ENCODE measurements around the gene TEAD1.

TEAD1 gene

GRCh38 chr11:12835286-12835685, 161.1 kb downstream of the TEAD1 start:
- DNase-seq (ENCODE audit: low read depth) = no peak

DNA sequence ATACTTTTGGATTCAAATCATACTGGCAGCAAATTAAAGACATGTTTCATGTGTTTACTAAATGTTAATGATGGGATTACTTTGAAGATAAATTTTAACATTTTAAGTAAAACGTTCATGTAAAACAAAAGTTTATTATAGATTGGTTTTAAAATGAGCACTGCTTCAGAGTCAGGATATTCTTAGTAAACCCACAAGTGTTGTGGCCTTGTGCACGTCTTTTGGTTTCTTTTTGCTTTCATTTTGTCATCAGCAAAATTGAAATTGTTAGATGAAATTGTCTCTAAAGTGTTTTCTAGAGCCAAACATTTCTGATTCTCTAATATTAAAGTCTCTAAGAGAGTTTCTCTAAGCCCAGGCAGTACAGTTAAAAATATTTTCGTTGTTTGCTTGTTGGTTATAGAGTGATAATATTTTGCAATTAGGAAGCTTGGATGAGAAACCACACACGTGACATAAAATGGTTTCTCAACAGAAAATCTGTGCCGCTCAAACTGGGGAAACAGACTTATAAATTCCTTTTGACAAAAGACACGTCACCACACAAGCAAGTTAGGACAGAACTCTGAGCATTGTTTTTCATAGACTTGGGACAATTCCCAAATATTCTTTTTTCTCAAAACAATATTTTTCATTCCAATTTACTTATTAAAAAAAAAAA, 164.4 kb downstream of the TEAD1 start:
- no peak for DNase-seq (ENCODE audit: low read depth)

GRCh38 chr11:12840871-12841660, 166.8 kb downstream of the TEAD1 start:
- no peak for DNase-seq (ENCODE audit: low read depth)

GRCh38 chr11:12841946-12842630, 167.9 kb downstream of the TEAD1 start:
- no peak for DNase-seq (ENCODE audit: low read depth)

DNA sequence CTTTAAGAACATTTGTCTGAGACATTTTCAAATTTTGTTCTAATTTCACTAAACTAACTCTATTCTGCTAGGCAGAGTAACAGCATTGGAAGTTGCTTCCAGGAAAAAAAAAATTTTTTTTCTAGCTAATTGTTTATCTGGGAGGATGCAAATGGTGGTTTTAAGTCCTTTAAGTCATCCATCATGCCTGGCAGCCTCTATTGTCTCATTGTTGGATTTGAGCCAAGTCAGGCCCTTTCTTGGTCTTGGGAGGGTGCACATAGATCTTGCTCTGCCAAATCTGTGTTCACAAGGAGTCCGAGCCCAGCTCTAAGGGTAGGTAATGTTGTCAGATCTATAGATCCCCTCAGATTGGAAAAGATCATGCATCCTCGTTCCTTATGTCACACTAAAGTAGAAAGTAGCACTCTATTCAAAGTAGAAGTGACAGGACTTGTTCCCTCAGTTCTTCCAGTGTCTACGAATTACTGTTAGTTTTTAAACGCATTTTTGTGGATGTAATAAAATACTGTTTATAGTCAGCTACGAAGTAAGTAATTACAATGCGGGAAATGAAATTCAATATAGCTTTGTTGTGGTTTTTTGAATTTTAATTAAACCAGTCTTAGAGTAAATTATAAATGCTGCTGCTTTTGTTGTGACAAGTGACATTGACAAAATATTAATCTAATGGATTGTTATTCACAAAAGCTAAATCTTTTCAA, 168.9 kb downstream of the TEAD1 start:
- no peak for DNase-seq (ENCODE audit: low read depth)

GRCh38 chr11:12845163-12845562, 170.9 kb downstream of the TEAD1 start:
- DNase-seq (ENCODE audit: low read depth) = no peak

DNA sequence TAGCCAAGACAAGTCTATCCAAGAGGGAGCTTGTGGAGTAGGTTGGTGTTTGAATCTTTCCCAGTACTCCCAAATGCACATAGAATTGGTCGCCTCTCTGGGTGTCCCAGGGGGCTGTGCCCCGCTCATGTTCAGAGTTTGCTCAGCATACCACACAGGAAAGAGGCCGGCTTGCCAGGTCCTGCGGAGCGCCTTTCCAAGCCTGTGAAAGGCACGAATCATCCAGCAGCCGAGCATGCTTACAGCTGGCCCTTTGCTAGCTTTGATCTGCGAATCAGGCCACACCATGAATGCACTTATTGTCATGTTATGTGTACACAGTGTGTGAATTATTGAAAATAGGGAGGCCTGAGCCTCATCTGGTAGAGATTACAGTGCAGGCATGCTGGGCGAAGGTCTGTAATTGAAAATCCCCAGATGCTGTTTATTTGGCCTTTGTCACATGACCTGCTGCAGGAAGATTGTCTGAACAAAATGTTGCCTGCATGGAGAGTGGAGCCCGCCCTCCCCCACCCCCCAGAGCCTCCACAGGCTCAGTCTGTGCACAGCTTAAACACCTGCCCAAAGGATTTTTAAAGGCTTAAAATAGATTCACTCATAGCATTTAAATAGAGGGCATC, 171.6 kb downstream of the TEAD1 start:
- DNase-seq (ENCODE audit: low read depth) = no peak

- no peak for DNase-seq (ENCODE audit: low read depth)
Measured at GRCh38 chr11:12846786-12847615, 172.8 kb downstream of the TEAD1 start.

GRCh38 chr11:12848413-12848812, 174.2 kb downstream of the TEAD1 start:
- no peak for DNase-seq (ENCODE audit: low read depth)

DNA sequence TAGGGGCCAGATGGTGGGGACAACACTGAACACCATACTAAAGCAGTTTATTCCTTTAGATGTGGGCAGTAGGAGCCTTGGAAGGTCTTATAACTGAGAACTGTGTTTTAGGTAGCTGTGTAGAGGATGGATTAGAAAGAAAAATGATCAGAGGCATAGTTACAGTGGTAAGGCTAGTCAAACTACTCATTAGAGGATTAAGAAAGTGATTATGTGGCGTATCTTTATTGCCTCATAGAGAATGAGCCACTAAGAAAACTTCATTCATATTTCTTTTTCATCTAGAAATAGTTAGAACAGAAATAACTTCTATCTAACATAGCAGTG, 179.1 kb downstream of the TEAD1 start:
- DNase-seq (ENCODE audit: low read depth) = no peak

DNA sequence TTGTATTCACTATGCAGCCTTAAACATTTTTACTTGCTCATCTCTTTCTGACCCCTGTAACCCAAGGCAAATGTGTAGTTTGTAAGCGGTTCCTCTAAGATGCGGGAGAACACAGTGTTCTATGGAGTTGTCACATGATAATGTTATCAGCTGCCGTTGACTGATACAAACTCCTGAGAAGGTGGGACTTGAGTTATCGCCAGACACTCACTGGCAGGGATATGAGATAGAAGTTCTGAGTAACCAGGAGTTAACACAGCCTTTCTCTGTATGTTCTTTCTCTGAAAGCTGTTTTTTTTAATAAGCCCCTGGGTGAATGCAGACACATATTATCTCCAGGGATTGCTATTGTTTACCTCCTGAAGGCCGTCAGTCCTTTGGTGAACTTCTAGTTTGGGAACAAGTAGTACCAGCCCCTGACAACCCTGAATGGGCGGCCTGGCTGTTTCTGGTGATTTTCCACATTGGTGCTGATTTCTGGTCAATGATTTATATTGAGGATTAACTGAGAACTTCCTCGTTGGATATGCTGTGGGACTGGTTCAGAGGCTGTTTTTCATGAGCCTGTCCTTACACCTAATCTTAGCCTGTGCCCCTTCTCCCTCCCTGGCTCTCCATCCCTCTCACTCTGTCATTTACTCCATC, 179.6 kb downstream of the TEAD1 start:
- DNase-seq (ENCODE audit: low read depth) = no peak

DNA sequence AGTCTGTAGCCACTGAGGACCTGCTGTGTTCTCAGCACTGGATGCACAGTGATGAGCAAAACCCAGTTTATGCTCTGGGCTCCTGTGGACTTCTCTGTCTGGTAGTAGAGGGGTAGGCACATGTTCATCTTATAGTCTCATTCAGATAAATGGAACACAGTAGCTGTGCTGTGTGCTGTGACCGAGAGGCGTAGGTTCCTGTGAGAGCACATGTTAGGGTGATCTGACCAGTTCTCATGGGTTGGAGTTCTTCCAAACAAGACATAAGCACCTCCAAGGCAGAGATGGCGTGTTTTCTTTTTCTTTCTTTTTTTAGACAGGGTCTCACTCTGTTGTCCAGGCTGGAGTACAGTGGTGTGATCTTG, 180.1 kb downstream of the TEAD1 start:
- DNase-seq (ENCODE audit: low read depth) = no peak

DNA sequence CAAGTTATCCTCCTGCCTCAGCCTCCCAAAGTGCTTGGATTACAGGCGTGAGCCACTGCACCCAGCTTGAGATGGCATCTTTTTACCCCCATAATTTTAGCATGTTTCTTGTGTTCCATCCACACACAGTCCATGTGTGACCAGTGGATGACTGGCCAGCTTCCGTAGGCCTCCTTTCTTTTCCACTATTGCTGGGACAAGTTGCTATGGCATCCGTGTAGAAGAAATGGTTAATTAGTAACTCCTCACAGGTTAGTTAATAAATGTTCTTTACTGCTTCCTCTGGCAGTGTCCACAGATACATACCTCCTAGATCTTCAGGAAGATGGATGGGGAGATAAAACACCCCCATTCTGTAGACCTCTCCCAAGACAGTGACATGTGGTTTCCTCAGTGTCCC, 180.6 kb downstream of the TEAD1 start:
- DNase-seq (ENCODE audit: low read depth) = no peak

DNA sequence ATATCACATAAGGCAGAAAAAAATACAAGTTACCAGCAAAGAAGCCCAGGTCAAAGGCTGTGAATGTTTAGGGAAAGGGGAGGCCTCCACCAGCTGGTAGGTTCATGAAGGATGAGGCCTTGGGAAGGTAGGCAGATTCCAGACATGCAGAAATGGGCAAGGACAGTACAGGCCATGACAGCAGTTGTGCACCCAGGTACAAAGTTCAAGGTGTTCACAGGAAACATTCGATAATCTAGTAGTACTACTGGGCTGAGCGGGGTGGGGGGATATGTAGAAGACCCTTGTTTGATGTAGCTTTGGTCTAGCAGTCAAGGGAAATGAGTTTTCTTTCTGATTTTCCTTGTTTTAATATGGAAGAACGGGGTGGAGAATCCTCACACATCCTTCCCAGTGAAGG, 182.1 kb downstream of the TEAD1 start:
- DNase-seq (ENCODE audit: low read depth) = no peak

GRCh38 chr11:12857572-12857971, 183.4 kb downstream of the TEAD1 start:
- no peak for DNase-seq (ENCODE audit: low read depth)

DNA sequence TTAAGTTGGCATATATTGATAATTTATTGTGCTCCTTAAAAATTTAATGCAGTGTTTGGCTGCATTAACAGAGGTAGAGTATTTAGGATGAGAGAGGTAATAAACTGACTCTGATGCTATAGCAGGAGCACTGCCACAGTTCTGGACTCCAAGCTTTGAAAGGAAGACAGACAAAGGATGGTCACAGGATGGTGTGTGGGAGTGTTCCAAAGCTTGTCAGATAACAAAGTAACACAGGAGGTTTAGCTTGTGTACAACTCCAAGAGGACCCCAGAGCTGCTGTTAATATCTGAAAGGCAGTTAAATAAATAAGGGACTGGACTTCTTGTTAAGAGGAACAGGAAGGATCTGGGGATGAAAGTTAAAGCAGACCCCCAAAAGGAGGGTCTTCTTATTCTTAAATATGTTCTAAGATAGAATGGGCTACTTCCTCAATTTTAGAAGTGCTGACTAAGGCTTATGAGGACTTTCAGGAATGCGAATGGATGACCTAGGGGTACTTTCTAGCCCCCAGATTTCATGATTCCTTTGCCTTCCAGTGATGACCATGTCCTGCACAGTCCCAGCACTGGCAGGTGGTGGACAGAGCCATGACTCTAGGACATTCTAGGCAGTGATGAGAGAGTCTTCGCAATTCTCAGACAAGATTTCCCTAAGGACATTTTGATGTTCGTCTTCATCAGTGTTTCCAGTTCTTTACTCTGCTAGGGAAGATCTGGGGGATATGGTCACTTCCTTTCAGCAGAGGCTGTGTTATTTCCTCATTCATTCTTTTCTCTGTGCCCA, 185.8 kb downstream of the TEAD1 start:
- DNase-seq (ENCODE audit: low read depth) = no peak

GRCh38 chr11:12860827-12861226, 186.6 kb downstream of the TEAD1 start:
- DNase-seq (ENCODE audit: low read depth) = no peak

DNA sequence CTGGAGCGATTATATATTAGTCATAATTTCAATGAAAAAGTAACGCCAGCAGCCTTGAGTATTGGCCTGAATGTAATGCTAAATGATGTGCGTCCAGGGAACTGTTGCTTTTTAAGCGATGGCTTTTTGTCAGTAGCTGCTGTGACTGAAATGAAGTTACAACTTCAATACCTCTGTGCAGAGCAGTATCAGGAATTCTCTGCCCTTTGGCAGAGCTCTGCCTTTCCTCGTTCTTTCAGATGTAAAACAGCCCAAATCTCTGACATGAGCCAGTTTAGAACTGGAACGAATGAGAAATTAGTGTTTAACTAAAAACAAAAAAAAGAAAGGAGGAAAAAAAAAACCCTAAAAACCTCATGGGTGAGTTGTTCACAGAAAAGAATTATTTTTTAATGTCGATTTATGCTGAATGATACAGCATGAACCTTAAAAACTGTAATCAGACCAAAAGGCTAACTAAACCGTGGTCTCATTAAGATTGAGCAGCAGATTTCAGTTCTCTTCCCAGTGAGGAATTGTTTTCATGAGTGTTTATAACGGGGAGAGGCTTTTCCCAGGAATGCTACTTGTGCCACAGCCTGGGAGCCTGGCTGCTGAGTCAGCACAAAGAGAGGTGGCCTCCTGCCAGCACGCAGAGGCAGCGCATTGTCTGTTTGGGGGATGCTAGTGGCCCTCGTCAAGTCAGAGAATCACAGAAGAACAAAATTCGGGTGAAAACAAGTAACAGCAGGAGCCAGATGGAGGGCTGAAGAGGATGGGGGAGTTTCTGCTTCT, 188.7 kb downstream of the TEAD1 start:
- DNase-seq (ENCODE audit: low read depth) = no peak

- no peak for DNase-seq (ENCODE audit: low read depth)
Measured at GRCh38 chr11:12863605-12864121, 189.4 kb downstream of the TEAD1 start.
